HUES64 (cell line): ENCODE results near the gene HIBCH.

ENCODE experiments used
- H3K27ac ChIP-seq: 2 replicates; pipeline ENCODE4 v1.7.0; 2013; ENCODE audit warnings: low read depth, low read length, inconsistent platforms
- H3K27me3 ChIP-seq: 2 replicates; pipeline ENCODE4 v1.6.1; 2013; ENCODE audit warnings: mild to moderate bottlenecking, low read length; ENCODE audit not compliant: insufficient read depth
- H3K36me3 ChIP-seq: 2 replicates; pipeline ENCODE4 v1.6.1; 2013; ENCODE audit warnings: mild to moderate bottlenecking, low read length; ENCODE audit not compliant: insufficient read depth
- H3K4me1 ChIP-seq: 2 replicates; pipeline ENCODE4 v1.6.1; 2013; ENCODE audit warnings: mild to moderate bottlenecking, low read length, moderate library complexity; ENCODE audit not compliant: insufficient read depth
- H3K4me3 ChIP-seq: 2 replicates; pipeline ENCODE4 v1.5.1; 2013; ENCODE audit warnings: mild to moderate bottlenecking, low read length, moderate library complexity
- H3K9ac ChIP-seq: 2 replicates; pipeline ENCODE4 v1.6.1; 2013; ENCODE audit warnings: mild to moderate bottlenecking, low read depth, low read length
- H3K9me3 ChIP-seq: 2 replicates; pipeline ENCODE4 v1.6.1; 2013; ENCODE audit warnings: low read depth, low read length; ENCODE audit not compliant: insufficient read depth
- WGBS: fragments of 150-250, 120-280 bp; methylation state at CpG from one replicate; pipeline ENCODE4 v1.1.7; 2013; ENCODE audit warnings: missing lambda C conversion rate; 5-methylcytosine and 5-hydroxymethylcytosine counted together

HIBCH gene

DNA sequence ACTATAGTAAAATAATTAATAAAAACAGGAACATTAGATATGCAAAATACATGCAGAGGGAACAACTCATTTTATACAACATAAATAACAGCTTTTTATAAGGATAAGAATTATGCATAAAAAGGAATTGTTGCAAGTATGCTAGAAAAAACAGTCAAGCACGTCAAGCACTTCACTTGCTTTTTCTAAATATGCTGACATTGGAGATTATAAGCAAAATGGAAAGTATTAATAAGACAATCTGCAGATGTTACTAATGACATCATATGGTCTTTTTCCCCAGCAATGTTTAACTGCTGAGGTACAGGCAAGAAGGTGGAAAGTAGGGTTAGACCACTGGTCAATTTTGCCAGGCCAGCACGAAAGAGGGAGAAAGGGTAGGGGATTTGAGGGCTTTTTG is 111.7 kb downstream of the HIBCH start:
- no peak overlapping the region for H3K27ac ChIP-seq
- WGBS = 90% methylated on average over 2 of the region's 2 CpGs
- peaks cover 24% of the 10 kb centered on the region for H3K36me3 ChIP-seq
- H3K27me3 ChIP-seq = no peaks in the 10 kb centered on the region
- no peaks in the 10 kb centered on the region for H3K4me1 ChIP-seq
- no peak overlapping the region for H3K9ac ChIP-seq
- H3K4me3 ChIP-seq = no peak overlapping the region
- H3K9me3 ChIP-seq = no peaks in the 10 kb centered on the region

- 85% methylated on average over 2 of the region's 4 CpGs for WGBS
- Histone ChIP-seq H3K9ac (no peak overlapping the region), H3K4me1 (no peaks in the 10 kb centered on the region)
Measured at GRCh38 chr2:190205657-190206056, 114.0 kb downstream of the HIBCH start.

DNA sequence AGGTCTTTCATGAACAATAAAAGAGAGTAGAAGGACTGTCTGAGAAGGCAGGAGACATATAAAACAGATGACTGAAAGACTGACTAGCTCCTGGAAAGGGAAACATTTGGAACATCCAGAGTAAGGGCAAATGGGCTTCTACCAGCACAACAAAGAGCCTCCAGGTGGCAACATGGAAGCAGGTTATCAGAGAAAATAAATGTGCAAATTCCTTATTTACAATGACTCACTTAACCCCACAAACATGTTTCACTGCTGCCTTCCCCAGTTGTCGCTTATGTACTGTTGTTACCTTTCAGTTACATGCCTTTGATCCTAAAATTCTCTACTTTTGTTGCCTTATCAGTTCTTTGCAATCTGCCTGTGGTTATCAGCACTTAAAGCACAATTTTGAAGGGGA is 117.0 kb downstream of the HIBCH start:
- WGBS = 86% methylated on average over 1 of the region's 1 CpG
- Histone ChIP-seq H3K4me1 (no peaks in the 10 kb centered on the region), H3K4me3 (no peak overlapping the region), H3K9ac (no peak overlapping the region), H3K9me3 (no peaks in the 10 kb centered on the region), H3K27me3 (no peaks in the 10 kb centered on the region), H3K36me3 (peaks cover 24% of the 10 kb centered on the region; the same call in 1 of the 2 replicates), H3K27ac (no peak overlapping the region)

More at GRCh38 chr2:190205657-190206056, 114.0 kb downstream of the HIBCH start:
- H3K27me3 ChIP-seq = no peaks in the 10 kb centered on the region
- peaks cover 15% of the 10 kb centered on the region; the same call in 1 of the 2 replicates for H3K36me3 ChIP-seq
- H3K4me3 ChIP-seq = no peak overlapping the region
- no peak overlapping the region for H3K27ac ChIP-seq
- no peaks in the 10 kb centered on the region for H3K9me3 ChIP-seq

GRCh38 chr2:190202018-190202417 is 117.6 kb downstream of the HIBCH start:
- Histone ChIP-seq H3K27me3 (no peaks in the 10 kb centered on the region), H3K36me3 (peaks cover 24% of the 10 kb centered on the region; the same call in 1 of the 2 replicates)

DNA sequence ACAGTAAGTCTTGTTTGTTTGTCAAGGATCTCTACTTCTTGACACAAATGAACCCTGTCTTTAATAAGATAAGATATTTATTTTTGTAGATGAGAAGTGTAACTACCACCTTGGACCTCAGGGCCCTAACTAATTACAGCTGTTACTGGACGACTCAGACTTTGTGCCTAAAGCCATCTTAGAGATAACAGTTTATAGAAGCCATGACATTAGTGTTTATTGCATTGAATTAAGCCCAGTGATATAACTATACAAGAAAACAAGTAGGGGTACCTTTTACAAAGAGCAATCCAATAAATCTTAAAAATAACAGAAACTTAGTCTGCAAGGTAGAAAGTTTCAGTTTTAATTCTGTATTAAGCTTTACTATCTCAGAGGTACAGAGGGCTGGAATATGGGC is 119.0 kb downstream of the HIBCH start:
- Histone ChIP-seq H3K4me3 (no peak overlapping the region), H3K9me3 (no peaks in the 10 kb centered on the region), H3K9ac (no peak overlapping the region), H3K4me1 (no peaks in the 10 kb centered on the region), H3K36me3 (peaks cover 24% of the 10 kb centered on the region; the same call in 1 of the 2 replicates), H3K27me3 (no peaks in the 10 kb centered on the region), H3K27ac (no peak overlapping the region)
- WGBS = 88% methylated on average over 1 of the region's 1 CpG

More at GRCh38 chr2:190202018-190202417, 117.6 kb downstream of the HIBCH start:
- Histone ChIP-seq H3K9ac (no peak overlapping the region), H3K27ac (no peak overlapping the region), H3K4me3 (no peak overlapping the region), H3K4me1 (no peaks in the 10 kb centered on the region), H3K9me3 (no peaks in the 10 kb centered on the region)

GRCh38 chr2:190199530-190199929 is 120.1 kb downstream of the HIBCH start:
- H3K4me3 ChIP-seq = no peak overlapping the region
- H3K9ac ChIP-seq = no peak overlapping the region
- H3K9me3 ChIP-seq = no peaks in the 10 kb centered on the region
- H3K27ac ChIP-seq = no peak overlapping the region
- peaks cover 20% of the 10 kb centered on the region; the same call in 1 of the 2 replicates for H3K36me3 ChIP-seq
- H3K4me1 ChIP-seq = no peaks in the 10 kb centered on the region
- 100% methylated on average over 1 of the region's 1 CpG for WGBS
- H3K27me3 ChIP-seq = no peaks in the 10 kb centered on the region

DNA sequence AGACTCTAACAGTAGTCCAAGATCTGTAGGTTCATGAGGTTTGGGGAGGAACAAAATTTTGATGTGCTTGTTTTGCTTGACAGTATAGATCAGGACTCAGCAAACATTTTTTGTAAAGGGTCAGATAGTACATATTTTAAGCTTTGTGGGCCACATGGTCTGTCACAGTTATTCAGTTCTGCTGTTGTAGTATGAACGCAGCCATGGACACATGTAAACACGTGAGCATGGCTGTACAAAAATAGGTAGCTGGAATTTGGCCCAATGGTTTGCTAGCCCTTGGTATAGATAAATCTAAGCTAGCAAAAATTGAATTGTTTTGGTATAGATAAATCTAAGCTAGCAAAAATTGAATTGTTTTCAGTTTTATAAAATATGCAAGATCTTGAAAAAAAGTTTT is 120.5 kb downstream of the HIBCH start:
- Histone ChIP-seq H3K27me3 (no peaks in the 10 kb centered on the region), H3K36me3 (peaks cover 20% of the 10 kb centered on the region; the same call in 1 of the 2 replicates), H3K27ac (no peak overlapping the region), H3K4me1 (no peaks in the 10 kb centered on the region), H3K9me3 (no peaks in the 10 kb centered on the region), H3K9ac (no peak overlapping the region), H3K4me3 (no peak overlapping the region)
- WGBS = 67% methylated on average over 2 of the region's 2 CpGs

- no peaks in the 10 kb centered on the region for H3K27me3 ChIP-seq
- H3K27ac ChIP-seq = no peak overlapping the region
- no peaks in the 10 kb centered on the region for H3K9me3 ChIP-seq
- no peaks in the 10 kb centered on the region for H3K4me1 ChIP-seq
- H3K36me3 ChIP-seq = peaks cover 10% of the 10 kb centered on the region; the same call in 1 of the 2 replicates
- WGBS = 84% methylated on average over 5 of the region's 5 CpGs
- H3K4me3 ChIP-seq = no peak overlapping the region
- no peak overlapping the region for H3K9ac ChIP-seq
Measured at GRCh38 chr2:190197143-190197720, 122.4 kb downstream of the HIBCH start.

- Histone ChIP-seq H3K36me3 (no peaks in the 10 kb centered on the region), H3K27me3 (no peaks in the 10 kb centered on the region), H3K4me3 (no peak overlapping the region), H3K4me1 (no peaks in the 10 kb centered on the region), H3K9me3 (no peaks in the 10 kb centered on the region), H3K9ac (no peak overlapping the region), H3K27ac (no peak overlapping the region)
- 94% methylated on average over 2 of the region's 3 CpGs for WGBS
Measured at GRCh38 chr2:190190507-190191162, 129.0 kb downstream of the HIBCH start.

DNA sequence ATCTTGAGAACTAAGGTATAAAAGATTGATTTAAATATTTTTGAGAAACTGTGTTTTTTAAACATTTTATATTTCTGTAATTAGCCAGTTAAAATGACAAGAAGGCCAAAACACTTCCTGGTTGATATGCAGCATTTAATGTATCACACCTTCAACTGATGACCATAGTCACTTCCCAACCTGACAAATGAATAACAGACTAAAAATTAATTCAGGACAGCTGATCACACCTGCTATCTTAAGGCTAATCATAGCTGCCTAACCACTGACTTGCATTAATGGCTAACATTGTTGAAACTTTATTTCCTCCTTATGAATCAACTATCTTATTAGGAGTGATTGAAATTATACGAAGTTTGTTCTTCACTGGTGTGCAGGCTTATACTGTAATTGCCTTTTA is 131.3 kb downstream of the HIBCH start:
- WGBS = 100% methylated on average over 1 of the region's 1 CpG
- no peak overlapping the region for H3K27ac ChIP-seq
- no peak overlapping the region for H3K4me3 ChIP-seq
- H3K27me3 ChIP-seq = no peaks in the 10 kb centered on the region; the same call in 1 of the 2 replicates
- no peaks in the 10 kb centered on the region for H3K36me3 ChIP-seq
- H3K4me1 ChIP-seq = no peaks in the 10 kb centered on the region
- H3K9ac ChIP-seq = no peak overlapping the region
- H3K9me3 ChIP-seq = no peaks in the 10 kb centered on the region

DNA sequence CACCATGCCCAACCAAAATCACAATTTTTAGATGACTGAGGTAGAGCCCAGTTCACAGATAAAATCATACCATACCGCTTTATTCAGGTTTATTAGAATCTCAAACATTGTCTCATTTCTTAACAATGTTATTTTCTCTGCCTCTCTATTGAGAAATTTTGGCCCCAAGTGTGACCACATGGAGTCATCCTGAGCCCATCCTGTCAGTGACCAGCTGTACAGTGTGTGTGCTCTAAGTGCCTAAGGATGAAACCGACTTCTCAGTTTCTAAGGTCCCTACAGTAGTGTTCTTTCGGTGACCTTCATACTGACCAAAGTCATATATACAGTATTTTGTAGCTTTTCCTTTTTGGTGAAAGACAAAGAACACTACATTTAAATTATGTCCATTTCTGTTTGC is 133.4 kb downstream of the HIBCH start:
- WGBS = 99% methylated on average over 2 of the region's 3 CpGs
- H3K27ac ChIP-seq = no peak overlapping the region

More for the DNA sequence above, 133.4 kb downstream of the HIBCH start:
- H3K9me3 ChIP-seq = no peaks in the 10 kb centered on the region
- peaks cover under 1% of the 10 kb centered on the region; the same call in 1 of the 2 replicates for H3K4me1 ChIP-seq
- H3K27me3 ChIP-seq = peaks cover 13% of the 10 kb centered on the region
- no peak overlapping the region for H3K9ac ChIP-seq
- no peaks in the 10 kb centered on the region for H3K36me3 ChIP-seq
- no peak overlapping the region for H3K4me3 ChIP-seq
